ENCODE data around the gene CHID1.
A peak's percentile ranks its signal among the peaks of the same experiment; 100 is the strongest.

The CHID1 gene

DNA sequence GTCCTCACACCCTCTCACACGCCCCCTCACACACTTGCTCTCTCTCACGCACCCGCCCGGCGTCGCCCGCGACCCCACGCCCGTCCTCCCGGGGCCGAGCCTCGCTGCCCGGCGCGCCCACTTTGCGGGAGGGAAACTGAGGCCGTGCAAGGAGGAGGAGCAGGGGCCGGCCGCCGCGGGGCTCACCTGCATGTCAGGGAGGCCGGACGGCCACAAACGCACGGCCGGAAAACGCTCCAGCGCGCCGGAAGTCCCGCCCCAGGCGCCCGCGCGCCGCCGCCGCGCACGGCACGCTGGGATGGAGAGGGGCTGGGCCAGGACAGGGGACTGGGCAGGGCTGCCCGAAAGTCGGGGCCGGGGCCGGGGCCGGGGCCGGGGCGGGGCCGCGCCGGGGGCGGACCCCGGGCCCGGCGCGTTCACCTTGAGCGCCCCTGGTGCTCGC, at the start of gene CHID1:
TSS of gene CHID1 (minus strand) at position 222 of the 442 bp plus-strand sequence. CDS start 5,994 bp downstream, outside the sequence.
- DNase-seq (ENCODE audit: low read depth): peak; percentile 71

DNA sequence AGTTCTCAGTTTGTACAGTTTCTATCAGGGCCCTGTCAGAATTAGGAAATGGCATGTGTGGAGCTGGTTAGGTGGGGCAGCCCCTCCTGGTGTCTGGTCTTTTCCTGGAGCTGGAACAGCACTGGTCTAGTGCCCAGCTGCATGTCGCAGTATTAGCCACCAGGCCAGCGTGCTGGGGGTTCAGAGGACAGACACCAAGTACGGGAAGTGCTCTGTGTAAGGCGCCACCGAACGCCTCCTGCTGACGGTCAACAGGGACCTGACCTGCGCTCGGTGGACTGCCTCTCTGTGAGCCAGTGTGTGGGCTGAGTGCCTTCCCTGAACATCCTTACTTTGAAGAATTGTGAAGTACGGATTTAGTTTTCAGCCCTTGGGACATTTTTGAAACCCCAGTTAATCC, 49.0 kb upstream of the CHID1 start:
- DNase-seq (ENCODE audit: low read depth): no peak

DNA sequence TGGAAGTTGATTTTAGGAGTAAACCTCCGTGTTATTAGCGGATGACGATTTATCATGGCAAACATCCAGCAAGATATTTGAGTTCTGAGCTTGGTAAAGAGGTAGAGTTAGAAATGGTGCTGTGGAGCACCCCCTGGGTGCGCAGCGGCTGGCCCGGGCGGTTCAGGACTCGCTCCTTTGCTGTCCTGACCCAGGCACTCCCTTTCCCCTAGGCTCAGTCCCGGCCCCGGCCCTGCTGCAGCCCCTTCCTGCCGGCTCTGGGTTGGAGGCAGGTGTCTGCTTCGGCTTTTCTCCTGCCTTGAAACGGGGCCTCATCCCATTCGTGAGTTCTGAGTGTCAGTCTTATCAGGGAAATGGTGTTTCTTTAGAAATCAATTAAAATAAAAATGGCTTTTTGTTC, 48.4 kb upstream of the CHID1 start:
- DNase-seq (ENCODE audit: low read depth): no peak

DNA sequence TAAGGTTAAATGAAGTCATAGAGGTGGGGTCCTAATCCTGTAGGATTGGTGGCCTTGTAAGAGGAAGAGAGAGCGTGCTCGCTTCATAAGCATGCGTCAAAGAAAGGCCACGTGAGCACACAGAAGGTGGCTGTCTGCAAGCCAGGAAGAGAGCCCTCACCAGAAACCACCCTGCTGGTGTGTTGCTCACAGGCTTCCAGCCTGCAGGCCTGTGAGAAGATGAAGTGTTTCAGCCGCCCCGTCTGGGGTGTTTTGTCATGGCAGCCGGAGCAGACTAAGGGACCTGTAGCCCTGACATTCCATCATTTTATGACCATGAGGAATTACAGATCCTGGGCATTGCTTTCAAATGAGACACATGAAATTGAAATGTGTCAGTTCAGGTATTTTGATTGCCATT, 47.5 kb upstream of the CHID1 start:
- no peak for DNase-seq (ENCODE audit: low read depth)

DNA sequence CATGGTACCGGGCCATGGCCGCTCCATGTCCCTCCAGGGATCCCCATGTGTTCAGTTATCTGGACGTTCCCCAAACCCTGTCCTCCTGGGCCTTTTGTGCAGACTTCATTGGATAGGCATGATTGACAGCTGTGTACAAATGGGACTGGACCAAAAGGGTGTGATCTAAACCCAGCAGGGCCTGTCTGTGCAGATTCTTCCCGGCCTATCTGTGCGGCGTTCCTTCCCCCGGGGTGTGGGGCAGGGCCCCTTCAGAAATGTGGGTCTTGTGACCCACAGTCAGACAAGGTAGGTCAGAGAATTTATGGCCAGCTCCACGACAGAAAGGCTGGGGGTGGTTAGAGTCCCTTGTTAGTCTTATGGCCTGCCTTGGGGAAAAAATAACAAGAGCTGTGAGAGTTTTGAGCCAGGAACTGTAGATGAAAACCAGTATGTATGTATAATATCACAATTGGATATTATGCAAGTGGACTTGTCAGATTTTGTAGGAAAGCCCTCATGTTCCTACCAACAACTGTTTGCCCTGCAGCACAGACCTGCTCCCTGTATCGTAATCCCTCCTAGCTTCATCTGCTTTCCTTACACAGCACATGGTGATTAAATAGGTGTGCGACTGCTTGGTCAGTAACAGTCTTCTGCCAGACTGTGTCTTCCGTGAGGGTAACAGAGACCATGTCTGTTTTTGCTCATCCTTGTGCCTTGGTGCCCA, 46.8 kb upstream of the CHID1 start:
- no peak for DNase-seq (ENCODE audit: low read depth)

DNA sequence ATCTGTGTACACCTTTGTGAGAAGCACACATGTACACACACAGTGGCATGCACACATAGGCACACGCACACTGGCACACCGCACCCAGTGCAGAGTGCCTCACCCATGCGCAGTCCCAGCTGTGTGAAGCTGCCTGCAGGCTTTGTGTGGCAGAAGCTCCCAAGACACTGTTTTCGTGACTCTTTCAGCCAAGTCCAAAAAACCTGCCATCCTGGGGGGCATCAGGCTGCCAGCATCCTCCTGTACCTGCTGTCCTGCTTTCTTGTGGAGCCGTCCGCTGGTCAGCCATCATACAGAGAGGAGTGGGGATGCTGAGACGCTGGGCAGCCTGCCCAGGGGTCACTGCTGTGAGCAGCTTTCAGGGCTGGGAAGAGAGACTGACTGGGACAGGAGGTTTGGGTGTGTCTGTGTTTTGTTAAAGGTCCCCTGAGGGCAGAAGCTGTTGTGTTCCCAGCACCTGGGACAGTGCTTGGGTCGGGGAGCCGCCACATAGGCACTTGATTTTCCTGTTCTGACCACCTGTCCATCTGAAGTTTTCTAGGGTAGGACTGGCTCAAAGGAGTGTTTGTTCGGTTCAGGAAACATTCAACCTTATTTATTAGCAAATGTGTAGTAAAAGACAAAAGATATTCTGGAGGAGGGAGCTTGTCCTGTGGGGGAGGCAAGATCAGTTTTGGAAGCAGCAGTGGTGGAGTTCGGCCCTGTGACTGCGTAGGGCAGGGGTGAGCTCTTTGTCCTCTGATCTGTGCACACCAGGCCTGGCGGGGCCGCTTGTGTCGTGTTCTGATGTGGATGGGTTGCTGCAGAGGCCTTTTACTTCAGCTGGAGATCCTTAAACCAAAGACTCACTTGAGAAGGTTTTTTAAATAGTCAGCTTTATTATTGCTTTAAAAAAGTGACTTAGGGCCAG, 44.8 kb upstream of the CHID1 start:
- no peak for DNase-seq (ENCODE audit: low read depth)

DNA sequence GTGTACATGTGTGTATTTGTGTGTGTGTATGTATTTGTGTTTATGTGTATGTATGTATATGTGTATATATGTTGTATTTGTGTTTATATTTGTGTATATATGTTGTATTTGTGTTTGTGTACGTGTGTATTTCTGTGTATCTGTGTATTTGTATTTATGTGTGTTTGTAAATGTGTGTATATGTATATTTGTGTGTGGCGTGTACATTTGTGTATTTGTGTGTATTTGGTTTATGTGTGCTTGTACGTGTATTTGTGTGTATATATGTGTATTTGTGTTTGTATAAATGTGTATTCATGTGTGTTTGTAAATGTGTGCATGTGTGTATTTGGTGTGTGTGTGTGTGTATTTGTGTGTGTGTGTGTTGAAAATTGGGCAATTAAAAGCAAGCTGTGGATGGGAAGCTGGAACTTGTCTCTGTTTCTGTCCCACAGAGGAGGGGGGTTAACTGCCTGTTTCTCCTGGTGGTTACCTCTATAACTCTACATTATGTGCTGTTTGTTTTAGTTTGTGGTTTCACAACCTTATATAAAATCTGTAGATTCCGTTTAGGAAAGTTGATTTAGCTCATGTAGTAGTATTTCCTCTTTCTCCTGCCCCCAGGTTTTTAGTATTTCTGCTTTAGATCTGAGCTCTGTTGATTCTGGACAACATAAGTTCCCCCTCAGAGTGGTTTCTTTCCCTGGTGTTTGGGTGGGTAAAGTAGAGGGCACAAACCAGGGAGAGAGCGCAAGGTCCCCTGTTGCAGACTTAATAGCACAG, 44.0 kb upstream of the CHID1 start:
- no peak for DNase-seq (ENCODE audit: low read depth)

DNA sequence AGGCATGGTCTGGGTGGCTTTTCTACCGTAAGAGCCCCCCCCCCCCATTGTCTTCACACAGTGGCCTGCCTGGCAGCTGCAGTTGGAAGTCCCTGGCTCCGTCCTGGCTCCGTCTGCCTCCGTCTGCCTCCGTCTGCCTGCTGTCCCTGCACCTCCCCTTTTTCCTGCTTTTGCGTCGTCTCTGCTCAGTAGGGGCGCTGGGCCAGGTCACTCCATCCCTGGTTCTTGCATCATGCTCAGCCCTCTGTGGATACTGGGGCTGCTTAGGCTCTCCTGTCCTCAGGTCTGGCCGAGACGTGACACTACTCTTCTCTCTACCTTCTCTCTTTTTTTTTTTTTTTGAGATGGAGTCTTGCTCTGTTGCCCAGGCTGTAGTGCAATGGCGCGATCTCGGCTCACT, 42.9 kb upstream of the CHID1 start:
- no peak for DNase-seq (ENCODE audit: low read depth)

DNA sequence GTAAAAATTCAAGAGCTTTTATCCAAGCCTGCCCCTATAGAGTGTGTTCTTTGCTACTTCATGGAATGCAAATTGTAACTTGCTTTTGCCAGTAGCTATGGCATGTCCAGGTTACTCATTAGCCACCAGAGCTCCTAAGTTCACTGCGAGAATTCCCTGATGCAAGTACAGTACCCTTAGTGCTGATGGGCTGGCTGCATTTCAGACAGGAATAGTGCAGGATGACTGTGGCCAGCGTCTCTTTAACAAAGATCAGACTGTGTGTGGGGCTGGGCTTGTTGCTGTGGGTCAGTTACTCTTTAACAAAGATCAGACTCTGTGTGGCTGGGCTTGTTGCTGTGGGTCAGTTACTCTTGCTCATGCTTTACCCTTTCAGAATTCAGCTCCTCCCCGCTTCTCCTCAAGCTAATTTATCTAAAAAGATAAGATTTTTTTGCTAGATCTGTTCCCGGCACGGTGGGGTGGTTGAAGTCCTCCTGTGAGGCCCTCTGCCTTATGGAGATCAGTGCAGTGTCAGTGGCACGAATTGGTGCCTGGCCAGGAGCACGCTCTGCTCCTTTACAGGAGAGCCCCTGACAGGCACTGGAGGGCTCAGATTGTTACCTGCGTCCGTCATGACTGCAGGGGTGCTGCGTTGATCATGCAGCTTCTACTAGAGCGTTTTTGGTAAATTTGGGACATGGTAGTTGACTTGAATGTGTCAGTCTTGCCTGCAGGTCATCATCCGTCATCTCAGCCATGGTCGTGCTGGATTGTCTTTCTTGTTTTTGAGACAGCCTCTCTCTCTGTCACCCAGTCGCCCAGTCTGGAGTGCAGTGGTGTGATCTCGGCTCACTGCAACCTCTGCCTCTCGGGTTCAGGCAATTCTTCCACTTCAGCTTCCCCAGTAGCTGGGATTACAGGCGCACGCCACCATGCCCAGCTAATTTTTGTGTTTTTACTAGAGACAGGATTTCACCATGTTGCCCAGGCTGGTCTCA, 42.1 kb upstream of the CHID1 start:
- no peak for DNase-seq (ENCODE audit: low read depth)

DNA sequence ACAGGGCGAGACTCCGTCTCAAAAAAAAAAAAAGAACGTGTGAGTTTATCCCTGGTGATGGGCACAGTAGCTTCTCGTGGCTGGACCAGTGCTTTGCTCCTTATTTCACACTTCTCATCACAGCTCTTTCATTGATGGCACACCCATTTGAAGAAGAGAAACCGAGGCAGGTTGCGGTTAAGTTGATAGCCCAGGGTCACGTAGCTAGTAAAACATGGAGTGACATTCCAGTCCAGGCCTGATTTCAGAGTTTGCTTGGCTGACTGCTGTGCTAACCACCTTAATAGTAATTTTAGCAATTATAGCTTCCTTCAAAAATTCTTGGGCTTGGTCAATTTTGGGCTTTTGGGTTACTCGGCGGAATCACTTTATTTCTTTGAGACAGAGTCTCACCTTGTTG, 40.9 kb upstream of the CHID1 start:
- no peak for DNase-seq (ENCODE audit: low read depth)

DNA sequence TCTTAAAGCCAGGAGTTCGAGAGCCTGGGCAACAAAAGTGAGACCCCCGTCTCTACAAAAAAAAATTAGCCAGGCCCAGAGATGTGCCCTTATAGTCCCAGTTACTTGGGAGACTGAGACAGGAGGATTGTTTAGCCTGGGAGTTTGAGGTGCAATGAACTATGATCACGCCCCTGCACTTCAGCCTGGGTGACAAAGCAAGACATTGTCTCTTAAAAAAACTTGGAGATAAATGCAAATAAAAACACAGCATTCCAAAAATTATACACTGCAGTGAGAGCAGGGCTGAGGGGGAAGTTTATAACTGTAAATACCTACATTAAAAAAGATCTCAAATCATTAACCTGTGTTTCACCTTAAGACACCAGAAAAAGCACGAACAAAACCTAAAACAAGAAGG, 37.1 kb upstream of the CHID1 start:
- no peak for DNase-seq (ENCODE audit: low read depth)

DNA sequence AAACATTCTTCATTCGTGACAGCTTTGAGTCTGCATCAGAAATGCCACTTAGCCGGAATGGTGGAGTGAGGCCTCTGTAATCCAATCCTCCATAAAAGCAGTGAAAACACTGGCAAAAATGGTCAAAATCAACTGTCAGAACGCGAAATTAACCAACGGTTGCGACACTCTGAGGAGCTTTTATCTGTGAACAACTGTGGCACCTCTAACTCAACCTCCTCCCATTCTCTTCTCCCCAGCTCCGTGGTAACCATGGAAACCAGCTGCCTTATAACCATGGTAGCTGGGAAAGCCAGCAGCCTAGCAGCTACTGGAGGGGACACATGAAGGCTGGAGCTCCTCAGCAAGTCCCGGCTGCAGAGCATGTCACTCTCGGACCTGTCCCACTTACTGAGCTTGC, 35.4 kb upstream of the CHID1 start:
- no peak for DNase-seq (ENCODE audit: low read depth)

DNA sequence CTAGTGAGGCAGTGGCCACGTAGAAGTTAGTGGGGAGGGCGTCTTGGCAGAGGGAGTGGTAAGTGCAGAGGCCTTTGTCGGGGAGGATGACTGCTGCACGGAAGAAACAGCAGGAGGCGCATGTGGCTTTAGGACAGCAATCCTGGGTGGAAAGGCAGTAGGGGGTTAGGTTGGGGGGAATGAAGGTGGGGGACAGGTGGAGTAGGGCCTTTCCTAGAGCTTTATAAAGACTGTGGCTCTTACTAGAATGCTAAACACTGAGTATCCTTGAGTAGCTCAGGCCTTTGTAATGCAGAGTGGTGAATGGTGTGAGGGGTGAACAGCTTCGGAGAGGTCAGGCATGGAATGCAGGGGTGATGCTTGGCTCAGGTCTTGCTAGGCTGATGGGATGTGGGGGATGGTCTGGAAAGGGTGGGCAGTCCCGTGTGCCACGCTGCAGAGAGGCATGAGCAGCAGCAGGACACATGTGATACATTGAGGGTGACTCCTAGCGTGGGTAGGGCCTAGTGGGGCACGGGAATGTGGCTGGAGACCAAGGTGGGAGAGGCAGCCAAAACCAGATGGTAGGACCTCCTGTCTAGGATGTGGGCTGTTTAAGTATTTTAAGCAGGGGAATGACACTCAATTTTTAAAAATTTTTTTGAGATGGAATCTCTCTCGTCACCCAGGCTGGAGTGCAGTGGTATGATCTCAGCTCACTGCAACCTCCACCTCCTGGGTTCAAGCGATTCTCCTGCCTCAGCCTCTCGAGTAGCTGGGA, 34.3 kb upstream of the CHID1 start:
- peak; percentile 21 for DNase-seq (ENCODE audit: low read depth)

DNA sequence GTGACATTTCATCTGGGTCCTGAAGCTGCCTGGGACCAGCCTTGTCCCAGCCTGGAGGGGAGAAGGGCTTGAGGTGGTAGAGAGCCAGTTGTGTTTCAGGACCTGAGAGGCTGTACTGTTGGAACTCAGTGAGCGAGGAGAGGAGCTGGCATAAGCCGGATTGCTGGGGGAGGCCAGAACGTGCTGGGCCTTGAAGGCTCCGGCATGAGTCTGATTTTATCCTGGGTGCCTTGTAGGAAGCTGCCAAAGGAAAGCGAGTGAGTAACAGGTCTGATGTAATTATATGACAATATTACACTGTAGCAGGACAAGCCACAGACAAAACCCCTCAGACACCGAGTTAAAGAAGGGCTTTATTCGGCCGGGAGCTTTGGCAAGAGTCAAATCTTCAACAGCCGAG, 32.2 kb upstream of the CHID1 start:
- DNase-seq (ENCODE audit: low read depth): peak; percentile 27

DNA sequence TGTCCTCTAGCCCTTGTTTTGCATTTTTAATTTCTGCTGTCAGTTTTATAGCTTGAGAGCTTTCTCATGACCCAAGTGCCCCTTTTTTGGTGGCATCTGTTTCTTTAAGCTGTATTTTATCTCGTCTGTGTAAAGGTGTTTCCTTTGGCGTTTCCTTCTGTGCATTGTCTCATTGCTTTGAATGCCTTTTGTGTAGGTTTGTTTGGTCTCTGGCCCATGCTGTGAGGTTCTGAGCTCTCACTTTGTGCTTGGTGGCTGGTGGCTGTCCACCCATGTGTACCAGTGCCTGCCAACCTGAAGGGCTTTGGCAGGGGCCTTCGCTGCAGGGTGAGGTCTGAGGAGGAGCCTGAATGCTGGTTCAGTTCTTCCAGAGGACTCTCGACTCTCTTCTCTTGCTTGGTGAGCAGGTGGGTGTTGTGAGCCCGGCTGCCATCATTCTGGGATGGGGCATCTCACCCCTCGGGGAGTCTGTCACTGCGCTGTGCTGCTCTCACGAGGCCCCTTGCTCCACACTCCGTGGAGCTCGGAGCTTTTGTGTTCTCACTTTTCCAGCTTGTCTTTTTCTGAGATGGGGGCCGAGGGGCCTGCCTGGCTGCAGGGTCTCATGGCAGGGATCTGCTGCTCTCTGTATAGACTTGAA, 30.0 kb upstream of the CHID1 start:
- no peak for DNase-seq (ENCODE audit: low read depth)

DNA sequence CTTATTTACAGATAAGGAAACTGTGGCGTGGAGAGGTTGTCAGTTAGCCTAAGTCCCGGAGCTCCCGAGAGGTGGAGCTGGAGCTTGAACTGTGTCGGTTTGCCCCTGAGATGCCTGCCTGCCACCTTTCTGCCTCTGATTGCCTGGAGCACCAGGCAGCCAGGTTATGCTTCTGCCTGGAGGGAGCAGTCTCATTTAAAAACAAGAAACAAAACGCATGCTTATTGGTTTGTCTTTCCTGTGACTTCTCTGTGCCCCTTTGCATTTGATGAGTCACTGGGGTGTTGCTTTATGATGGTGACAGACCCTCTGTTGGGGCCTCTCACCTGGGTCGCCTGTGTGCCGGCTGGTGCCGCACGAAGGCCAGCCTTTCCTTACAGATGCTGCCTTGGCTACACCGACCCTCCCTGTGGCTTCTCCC, 27.2 kb upstream of the CHID1 start:
- DNase-seq (ENCODE audit: low read depth): no peak

DNA sequence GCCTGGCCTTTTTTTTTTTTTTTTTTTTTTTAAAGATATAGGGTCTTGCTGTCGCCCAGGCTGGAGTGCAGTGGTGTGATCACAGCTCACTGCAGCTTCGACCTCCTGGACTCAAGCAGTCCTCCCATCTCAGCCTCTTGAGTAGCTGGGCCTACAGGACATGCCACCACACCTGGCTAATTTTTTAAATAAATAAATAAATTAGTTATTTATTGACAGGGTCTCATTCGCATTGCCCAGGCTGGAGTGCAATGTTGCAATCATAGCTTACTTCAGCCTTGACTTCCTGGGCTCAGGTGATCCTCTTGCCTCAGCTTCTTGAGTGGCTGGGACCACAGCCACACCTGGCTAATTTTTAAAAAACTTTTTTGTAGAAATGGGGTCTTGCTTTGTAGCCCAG, 25.6 kb upstream of the CHID1 start:
- no peak for DNase-seq (ENCODE audit: low read depth)

DNA sequence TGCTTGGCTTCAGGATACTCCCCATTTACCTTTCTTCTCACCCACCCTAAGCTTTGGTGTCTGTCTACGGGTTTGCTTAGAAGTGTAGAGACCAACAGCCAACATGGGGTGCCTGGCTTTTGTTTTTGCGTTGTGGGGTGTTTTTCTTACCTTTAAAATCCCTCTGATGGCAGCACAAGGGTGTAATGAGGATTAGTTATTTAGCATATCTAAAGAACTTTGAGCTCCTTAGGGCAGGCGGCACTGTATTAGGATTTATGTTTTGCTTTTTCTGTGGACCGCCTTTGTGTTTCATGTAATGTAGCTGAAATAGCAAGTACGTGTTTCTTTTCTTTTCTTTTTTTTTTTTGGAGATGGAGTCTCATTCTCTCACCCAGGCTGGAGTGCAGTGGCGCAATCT, 23.9 kb upstream of the CHID1 start:
- no peak for DNase-seq (ENCODE audit: low read depth)

DNA sequence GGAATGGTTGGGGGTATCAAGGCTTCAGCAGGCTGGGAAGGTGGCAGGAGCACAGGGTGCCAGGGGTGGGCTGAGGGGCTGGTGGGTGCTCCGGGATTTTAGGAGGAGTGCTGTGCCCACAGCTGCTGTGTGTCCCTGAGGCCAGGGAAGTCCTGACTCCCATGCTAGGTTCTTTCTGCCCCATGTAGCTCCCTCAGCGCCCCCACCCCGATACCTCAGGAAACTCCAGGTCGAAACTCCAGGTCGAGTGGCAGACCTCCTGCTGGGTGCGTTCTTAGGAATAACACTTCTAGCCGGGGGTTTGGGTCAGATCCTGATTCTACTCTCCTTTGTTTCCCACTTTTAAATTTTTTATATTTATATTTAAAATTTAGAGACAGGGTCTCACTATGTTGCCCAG, 23.3 kb upstream of the CHID1 start:
- no peak for DNase-seq (ENCODE audit: low read depth)
